H1 (cell line): ENCODE data around the gene ARHGEF11. TPM values are rescaled to one million over a fixed set of nuclear protein-coding genes. Genes with fewer than 3 reads are reported as not detected.

ENCODE experiments used
- CTCF ChIA-PET: fragments of 300-600 bp; sonication (Branson Sonifier 250); formaldehyde crosslinking; loops from one replicate; lab custom pipeline; 2021; ENCODE audit not compliant: partially characterized antibody; lab: Charles Lee
- POLR2A ChIA-PET: fragments of 300-600 bp; sonication (Branson Sonifier 250); formaldehyde crosslinking; loops from one replicate; lab custom pipeline; 2021; ENCODE audit warnings: inconsistent platforms; ENCODE audit not compliant: partially characterized antibody; lab: Charles Lee
- DNase-seq, 2 experiments: peaks; one replicate each; pipeline versions ENCODE4 v3.0.0 to v3.0.0-alpha.2; 2010 to 2022; ENCODE audit warnings: low spot score in 2 of 2, low read depth in 1 of 2, mixed read lengths in 1 of 2
- FAIRE-seq: peaks from 2 replicates; lab custom pipeline; 2011; peaks lifted over from hg19 to GRCh38; lab: Jason Lieb, UNC
- H2AFZ ChIP-seq: 2 replicates; pipeline ENCODE4 v1.8.1; 2012; ENCODE audit warnings: low read length, inconsistent platforms
- H2AK5ac ChIP-seq: 2 replicates; pipeline ENCODE4 v1.6.1; 2013; ENCODE audit warnings: low read depth, low read length
- H2BK120ac ChIP-seq: replicated peaks from 2 replicates; pipeline ENCODE3; 2013; ENCODE audit warnings: low read depth, low read length, inconsistent platforms
- H2BK12ac ChIP-seq: 2 replicates; pipeline ENCODE4 v1.6.1; 2013; ENCODE audit warnings: low read depth, low read length
- H2BK15ac ChIP-seq: 2 replicates; pipeline ENCODE4 v1.6.1; 2013; ENCODE audit warnings: low read length
- H2BK20ac ChIP-seq: 2 replicates; pipeline ENCODE4 v1.6.1; 2013; ENCODE audit warnings: low read length
- H2BK5ac ChIP-seq: 2 replicates; pipeline ENCODE4 v1.6.1; 2013; ENCODE audit warnings: low read depth, low read length
- H3K14ac ChIP-seq: 2 replicates; pipeline ENCODE4 v1.6.1; 2013; ENCODE audit warnings: inconsistent platforms; ENCODE audit not compliant: insufficient read length
- H3K18ac ChIP-seq: 2 replicates; pipeline ENCODE4 v1.6.1; 2013; ENCODE audit warnings: low read length; ENCODE audit errors: extremely low read depth
- H3K23ac ChIP-seq: 2 replicates; pipeline ENCODE4 v1.6.1; 2013; ENCODE audit warnings: inconsistent platforms; ENCODE audit not compliant: insufficient read length
- H3K23me2 ChIP-seq: 2 replicates; pipeline ENCODE4 v1.6.1; 2013; ENCODE audit warnings: low read depth, low read length
- H3K27ac ChIP-seq: 2 replicates; pipeline ENCODE4 v1.6.1; 2011; ENCODE audit warnings: low read depth, low read length, inconsistent platforms
- H3K27me3 ChIP-seq, 4 experiments: replicated peaks in 1 of 4; 1 replicate in 1 of 4; 2 replicates in 3 of 4; pipeline versions ENCODE4 v1.6.1 to v1.8.1; 2011 to 2013; ENCODE audit warnings: low read length in 3 of 4, mild to moderate bottlenecking in 3 of 4, inconsistent platforms in 2 of 4, mixed read lengths in 2 of 4, moderate library complexity in 1 of 4; ENCODE audit not compliant: control insufficient read depth in 3 of 4, insufficient read depth in 3 of 4; ENCODE audit errors: extremely low read depth in 1 of 4
- H3K36me3 ChIP-seq, 4 experiments: 2 replicates each; pipeline versions ENCODE4 v1.6.1 to v1.8.1; 2011 to 2013; ENCODE audit warnings: mild to moderate bottlenecking in 4 of 4, low read length in 3 of 4, moderate library complexity in 2 of 4, control low read depth in 1 of 4, inconsistent platforms in 1 of 4; ENCODE audit not compliant: insufficient read depth in 4 of 4, control insufficient read depth in 2 of 4
- H3K4ac ChIP-seq: replicated peaks from 2 replicates; pipeline ENCODE3; 2013; ENCODE audit warnings: low read length, low read depth, mixed read lengths, inconsistent platforms; ENCODE audit not compliant: insufficient read length
- H3K4me1 ChIP-seq, 4 experiments: replicated peaks in 1 of 4; 1 replicate in 1 of 4; 2 replicates in 3 of 4; pipeline versions ENCODE4 v1.6.1 to v1.8.1; 2011 to 2013; ENCODE audit warnings: low read length in 3 of 4, inconsistent platforms in 2 of 4, mixed read lengths in 1 of 4; ENCODE audit not compliant: insufficient read depth in 4 of 4, control insufficient read depth in 3 of 4
- H3K4me2 ChIP-seq, 2 experiments: 2 replicates each; pipeline versions ENCODE4 v1.6.1 to v1.8.1; 2011 to 2013; ENCODE audit warnings: low read depth in 2 of 2, low read length in 2 of 2, control low read depth in 1 of 2, inconsistent platforms in 1 of 2, mild to moderate bottlenecking in 1 of 2; ENCODE audit not compliant: insufficient read depth in 1 of 2
- H3K4me3 ChIP-seq, 4 experiments: fragments of 200-600, 300-600 bp in 1 of 4; sonication (generic), shearing (Covaris generic), sonication (Bioruptor Twin) in 1 of 4; 2 replicates each; pipeline versions ENCODE4 v1.5.1 to v1.8.1; 2011 to 2016; ENCODE audit warnings: low read length in 4 of 4, low read depth in 3 of 4, control low read depth in 2 of 4, inconsistent platforms in 2 of 4, mild to moderate bottlenecking in 2 of 4, mixed read lengths in 1 of 4, moderate library complexity in 1 of 4; ENCODE audit not compliant: insufficient read depth in 2 of 4; ENCODE audit errors: extremely low read depth in 1 of 4
- H3K56ac ChIP-seq: replicated peaks from 2 replicates; pipeline ENCODE3; 2013; ENCODE audit warnings: low read depth, mild to moderate bottlenecking, mixed read lengths, low read length, inconsistent platforms; ENCODE audit not compliant: insufficient read length
- H3K79me1 ChIP-seq: 2 replicates; pipeline ENCODE4 v1.6.1; 2013; ENCODE audit warnings: low read depth, low read length, control low read depth
- H3K79me2 ChIP-seq, 2 experiments: 2 replicates each; pipeline versions ENCODE4 v1.6.1 to v1.8.1; 2012 to 2013; ENCODE audit warnings: low read length in 2 of 2, mild to moderate bottlenecking in 2 of 2, inconsistent platforms in 1 of 2; ENCODE audit not compliant: insufficient read depth in 2 of 2, control insufficient read depth in 1 of 2
- H3K9ac ChIP-seq, 4 experiments: replicated peaks in 1 of 4; 1 replicate in 1 of 4; 2 replicates in 3 of 4; pipeline versions ENCODE4 v1.6.1 to v1.8.1; 2011 to 2013; ENCODE audit warnings: low read depth in 3 of 4, low read length in 3 of 4, control low read depth in 2 of 4, mild to moderate bottlenecking in 2 of 4, moderate library complexity in 2 of 4, inconsistent platforms in 1 of 4; ENCODE audit errors: extremely low read depth in 1 of 4
- H3K9me3 ChIP-seq, 2 experiments: 2 replicates each; pipeline versions ENCODE4 v1.6.1 to v1.8.1; 2012 to 2013; ENCODE audit warnings: mild to moderate bottlenecking in 2 of 2, moderate library complexity in 2 of 2, control low read depth in 1 of 2, inconsistent platforms in 1 of 2, low read depth in 1 of 2, low read length in 1 of 2, mixed read lengths in 1 of 2; ENCODE audit not compliant: insufficient read depth in 2 of 2
- H4K20me1 ChIP-seq, 2 experiments: replicated peaks in 1 of 2; 2 replicates each; pipeline versions ENCODE3 to v1.8.1; 2011 to 2013; ENCODE audit warnings: inconsistent platforms in 2 of 2, low read length in 2 of 2, mild to moderate bottlenecking in 1 of 2; ENCODE audit not compliant: insufficient read depth in 2 of 2, control insufficient read depth in 1 of 2
- H4K5ac ChIP-seq: 2 replicates; pipeline ENCODE4 v1.6.1; 2013; ENCODE audit warnings: low read length, low read depth, mixed read lengths, inconsistent platforms; ENCODE audit not compliant: insufficient read length
- H4K8ac ChIP-seq: 2 replicates; pipeline ENCODE4 v1.8.0; 2013; ENCODE audit warnings: mild to moderate bottlenecking, moderate library complexity, low read length, inconsistent platforms; ENCODE audit not compliant: insufficient read depth; ENCODE audit errors: extremely low read depth
- H4K91ac ChIP-seq: replicated peaks from 2 replicates; pipeline ENCODE3; 2013; ENCODE audit warnings: low read length, mixed read lengths, inconsistent platforms; ENCODE audit not compliant: insufficient read length
- MAX ChIP-seq: IDR thresholded peaks from 2 replicates; pipeline ENCODE4 v1.6.1; 2012; ENCODE audit warnings: inconsistent platforms
- USF2 ChIP-seq: IDR thresholded peaks from 2 replicates; pipeline ENCODE4 v1.6.1; 2011; ENCODE audit warnings: low read length, improper control_type of control experiment
- WGBS, 2 experiments: shearing (Covaris generic) in 1 of 2; methylation state at CpG; one replicate each; pipeline versions ENCODE4 v1.1.6 to v1.1.7; 2013 to 2015; ENCODE audit warnings: low lambda C conversion rate in 2 of 2, mixed read lengths in 2 of 2, inconsistent platforms in 1 of 2, low coverage in 1 of 2, missing lambda C conversion rate in 1 of 2; ENCODE audit not compliant: insufficient replicate concordance in 2 of 2, insufficient coverage in 1 of 2, insufficient read length in 1 of 2; ENCODE audit errors: extremely low coverage in 1 of 2, missing lambda C conversion rate in 1 of 2; 5-methylcytosine and 5-hydroxymethylcytosine counted together
- polyA plus RNA-seq, 7 experiments: library from polyadenylated mRNA; depleted of rRNA in 3 of 7; stranded (reverse) in 5 of 7; unstranded in 2 of 7; fragments of >200 nt in 5 of 7; fragments of 200-250 nt in 2 of 7; gene quantifications; 1 replicate in 5 of 7; 2 replicates in 1 of 7; 4 replicates in 1 of 7; pipeline versions ENCODE4 v1.2.1 to v1.2.3, GENCODE V29; 2011 to 2013; ENCODE audit warnings: missing spikeins in 2 of 7, mixed read lengths in 2 of 7
- total RNA-seq: library from RNA; stranded (reverse); fragmentation: NEBNext Ultra II Directional; extraction: Animal tissue kit (Norgen Biotek cat#: 25700); gene quantifications from 2 replicates; pipeline ENCODE4 v1.2.1, GENCODE V29; 2021

The ARHGEF11 gene
- total and polyA plus RNA-seq, 2 of the 8 experiments (the other 6 are each of a cell fraction or from before 2014, with no cell fraction given): 19.9 to 33.1 TPM

GRCh38 chr1:156894711-156895454 lies 150.7 kb downstream of the ARHGEF11 start:
- no peak overlapping the region for H3K23ac ChIP-seq
- no peaks in the 10 kb centered on the region for H4K20me1 ChIP-seq
- H4K8ac ChIP-seq: no peak overlapping the region; the same call in 1 of the 2 replicates
- CTCF ChIA-PET: interaction anchor here (0.9 to 31.4 kb wide), 13 partner anchors 9 to 270 kb away, joined by 3 to 719 read pairs (median 6); partner anchors contain the start of genes INSRR, LRRC71 and NTRK1
- no peak overlapping the region for H3K9ac ChIP-seq
- no peaks in the 10 kb centered on the region for H3K36me3 ChIP-seq
- no peak overlapping the region for H3K18ac ChIP-seq
- H3K9me3 ChIP-seq: no peaks in the 10 kb centered on the region
- DNase-seq: no peak
- no peak overlapping the region for H3K14ac ChIP-seq
- no peak overlapping the region for H4K5ac ChIP-seq
- no peak overlapping the region for H2BK5ac ChIP-seq
- H3K23me2 ChIP-seq: peaks cover 2% of the 10 kb centered on the region; the same call in 1 of the 2 replicates
- no peak for FAIRE-seq
- H2BK12ac ChIP-seq: no peak overlapping the region
- POLR2A ChIA-PET: interaction anchor here (0.7 to 2.3 kb wide), 5 partner anchors 27 to 169 kb away, joined by 3 to 6 read pairs (median 4); partner anchors contain the start of gene PRCC
- H2BK20ac ChIP-seq: no peak overlapping the region
- H4K91ac ChIP-seq: peak overlapping the region; percentile 67
- H2BK15ac ChIP-seq: no peak overlapping the region
- no peak overlapping the region for H2AFZ ChIP-seq
- H3K27ac ChIP-seq: no peak overlapping the region
- no peak overlapping the region for H2AK5ac ChIP-seq
- 90% methylated on average over 12 of the region's 12 CpGs; no CpG with 5 or more reads in 1 of the 2 experiments for WGBS, 2 experiments
- no peak overlapping the region for H2BK120ac ChIP-seq
- H3K56ac ChIP-seq: no peak overlapping the region
- no peak overlapping the region for H3K4me3 ChIP-seq
- peaks cover 0 to 10% (median 5%) of the 10 kb centered on the region in 4 experiments; a peak in 4 of 7 replicates for H3K4me1 ChIP-seq
- no peak overlapping the region for H3K4me2 ChIP-seq
- H3K4ac ChIP-seq: no peak overlapping the region
- no peaks in the 10 kb centered on the region for H3K79me2 ChIP-seq
- H3K27me3 ChIP-seq: peaks cover 8 to 49% (median 40%) of the 10 kb centered on the region in 4 experiments
- TF ChIP-seq MAX: no peak
- TF ChIP-seq USF2: no peak
- TF ChIP-seq, all 59 proteins: peak for 0
- no peaks in the 10 kb centered on the region for H3K79me1 ChIP-seq
